ENCODE measurements around the gene PLEKHG4.

Gene PLEKHG4

GRCh38 chr16:67246081-67246755 is 33.1 kb upstream of the PLEKHG4 start:
- DNase-seq (ENCODE audit: low read depth in 2 of 2): peak in 1 of 2 donors; percentile 46

- no peak for DNase-seq (ENCODE audit: low read depth in 2 of 2)
These were observed 32.6 kb upstream of the PLEKHG4 start for GRCh38 chr16:67246756-67247191.

- peak; percentile 96 to 99 for DNase-seq (ENCODE audit: low read depth in 2 of 2)
These were observed 31.9 kb upstream of the PLEKHG4 start, which contains the start of gene FHOD1 for GRCh38 chr16:67247192-67248072. FHOD1 (minus strand) TSS chr16:67247481; CDS start chr16:67247410, 71 bp downstream.

GRCh38 chr16:67248073-67248400 is 31.3 kb upstream of the PLEKHG4 start:
- no peak for DNase-seq (ENCODE audit: low read depth in 2 of 2)

GRCh38 chr16:67248401-67249177 is 30.7 kb upstream of the PLEKHG4 start, which contains the start of gene SLC9A5:
SLC9A5 (plus strand) TSS chr16:67248979; CDS start chr16:67249015, 36 bp downstream.
- DNase-seq (ENCODE audit: low read depth in 2 of 2): no peak

GRCh38 chr16:67249178-67250044 is 29.9 kb upstream of the PLEKHG4 start:
- DNase-seq (ENCODE audit: low read depth in 2 of 2): no peak

- no peak for DNase-seq (ENCODE audit: low read depth in 2 of 2)
These were observed 29.3 kb upstream of the PLEKHG4 start for GRCh38 chr16:67250045-67250327.

- DNase-seq (ENCODE audit: low read depth in 2 of 2): no peak
These were observed 26.5 kb upstream of the PLEKHG4 start for GRCh38 chr16:67252609-67253497.

GRCh38 chr16:67254801-67255552 is 24.4 kb upstream of the PLEKHG4 start:
- no peak for DNase-seq (ENCODE audit: low read depth in 2 of 2)

GRCh38 chr16:67255553-67256221 is 23.6 kb upstream of the PLEKHG4 start:
- no peak for DNase-seq (ENCODE audit: low read depth in 2 of 2)

GRCh38 chr16:67256701-67257230 is 22.6 kb upstream of the PLEKHG4 start:
- DNase-seq (ENCODE audit: low read depth in 2 of 2): no peak

GRCh38 chr16:67257486-67258160 is 21.7 kb upstream of the PLEKHG4 start:
- DNase-seq (ENCODE audit: low read depth in 2 of 2): no peak

GRCh38 chr16:67258161-67258835 is 21.0 kb upstream of the PLEKHG4 start:
- no peak for DNase-seq (ENCODE audit: low read depth in 2 of 2)

- DNase-seq (ENCODE audit: low read depth in 2 of 2): no peak
These were observed 19.6 kb upstream of the PLEKHG4 start for GRCh38 chr16:67259705-67260104.

GRCh38 chr16:67260426-67261063 is 18.8 kb upstream of the PLEKHG4 start:
- no peak for DNase-seq (ENCODE audit: low read depth in 2 of 2)

GRCh38 chr16:67263201-67263600 is 16.1 kb upstream of the PLEKHG4 start:
- no peak for DNase-seq (ENCODE audit: low read depth in 2 of 2)

GRCh38 chr16:67264277-67264676 is 15.1 kb upstream of the PLEKHG4 start:
- no peak for DNase-seq (ENCODE audit: low read depth in 2 of 2)
